C4-2B (cell line): Measurements from ENCODE around the gene ZNF326.

Experiments used
- CTCF ChIP-seq: fragments of 450-650 bp; conservative IDR thresholded peaks from 2 replicates; pipeline ENCODE4 v1.5.1; 2017; ENCODE audit warnings: mild to moderate bottlenecking
- ZFX ChIP-seq: fragments of 450-650 bp; IDR thresholded peaks from 2 replicates; pipeline ENCODE4 v1.6.1; 2017

GRCh38 chr1:89945852-89946476 lies 48.9 kb upstream of the ZNF326 start:
- no peak for TF ChIP-seq CTCF
- TF ChIP-seq ZFX: no peak
